IgD-negative memory B cell (primary cell): ENCODE measurements around the gene CTNNA3. TPM values are rescaled to one million over a fixed set of nuclear protein-coding genes. Genes with fewer than 3 reads are reported as not detected.
"Not testable (repeated sequence)": the region's sequence is repeated elsewhere in the genome, so short reads cannot be mapped to it uniquely, and the experiment has no call there.

Experiments
- H3K27ac Mint-ChIP-seq, 3 donors: one replicate each; pipeline ENCODE4 v1.8.0; 2020 to 2022; ENCODE audit warnings: mild to moderate bottlenecking in 3 of 3, mixed read lengths in 3 of 3, moderate library complexity in 1 of 3
- H3K27me3 Mint-ChIP-seq: one replicate; pipeline ENCODE4 v1.8.0; 2021; ENCODE audit warnings: mixed read lengths
- H3K36me3 Mint-ChIP-seq: one replicate; pipeline ENCODE4 v1.8.0; 2020; ENCODE audit warnings: mild to moderate bottlenecking, mixed read lengths
- H3K4me1 Mint-ChIP-seq, 3 donors: one replicate each; pipeline ENCODE4 v1.8.0; 2020 to 2022; ENCODE audit warnings: mixed read lengths in 3 of 3, mild to moderate bottlenecking in 1 of 3
- H3K4me3 Mint-ChIP-seq, 4 donors: one replicate each; pipeline ENCODE4 v1.8.0; 2020 to 2022; ENCODE audit warnings: mild to moderate bottlenecking in 4 of 4, mixed read lengths in 4 of 4, moderate library complexity in 3 of 4
- H3K9me3 Mint-ChIP-seq, 3 donors: one replicate each; pipeline ENCODE4 v1.8.0; 2020 to 2021; ENCODE audit warnings: mixed read lengths in 3 of 3, mild to moderate bottlenecking in 1 of 3
- polyA plus RNA-seq: library from polyadenylated mRNA; unstranded; fragments of 300-500 nt; fragmentation: Illumina TruSeq; gene quantifications from one replicate; pipeline ENCODE4 v1.2.3, GENCODE V29; 2021

The CTNNA3 gene
- polyA plus RNA-seq, 1 donor from 2014 or later = 1.0 TPM

GRCh38 chr10:67599597-67599996, 96.4 kb downstream of the CTNNA3 start:
- no peaks in the 10 kb centered on the region for H3K4me1 Mint-ChIP-seq
- no peak overlapping the region for H3K27ac Mint-ChIP-seq
- no peaks in the 10 kb centered on the region for H3K36me3 Mint-ChIP-seq
- no peak overlapping the region for H3K4me3 Mint-ChIP-seq
- H3K27me3 Mint-ChIP-seq = peaks cover 6% of the 10 kb centered on the region
- peaks cover 2 to 10% (median 6%) of the 10 kb centered on the region in 3 donors for H3K9me3 Mint-ChIP-seq

GRCh38 chr10:67596641-67597040, 99.4 kb downstream of the CTNNA3 start:
- no peaks in the 10 kb centered on the region for H3K36me3 Mint-ChIP-seq

GRCh38 chr10:67587771-67588170, 108.2 kb downstream of the CTNNA3 start:
- Mint-ChIP-seq H3K9me3 (peaks cover 4 to 35% (median 18%) of the 10 kb centered on the region in 3 donors), H3K36me3 (no peaks in the 10 kb centered on the region), H3K27ac (no peak overlapping the region), H3K27me3 (no peaks in the 10 kb centered on the region), H3K4me3 (no peak overlapping the region), H3K4me1 (no peaks in the 10 kb centered on the region)

More at GRCh38 chr10:67596641-67597040, 99.4 kb downstream of the CTNNA3 start:
- peaks cover 6% of the 10 kb centered on the region for H3K27me3 Mint-ChIP-seq
- H3K27ac Mint-ChIP-seq = no peak overlapping the region
- no peak overlapping the region for H3K4me3 Mint-ChIP-seq
- H3K9me3 Mint-ChIP-seq = peaks cover 2 to 19% (median 11%) of the 10 kb centered on the region in 3 donors
- H3K4me1 Mint-ChIP-seq = no peaks in the 10 kb centered on the region

- H3K27ac Mint-ChIP-seq = no peak overlapping the region
- H3K36me3 Mint-ChIP-seq = no peaks in the 10 kb centered on the region
- no peaks in the 10 kb centered on the region for H3K4me1 Mint-ChIP-seq
- no peaks in the 10 kb centered on the region for H3K27me3 Mint-ChIP-seq
- H3K9me3 Mint-ChIP-seq = peaks cover 0 to 5% (median 0%) of the 10 kb centered on the region in 3 donors
- no peak overlapping the region for H3K4me3 Mint-ChIP-seq
These were observed 120.5 kb downstream of the CTNNA3 start for GRCh38 chr10:67575532-67575931.

GRCh38 chr10:67573484-67573883, 122.5 kb downstream of the CTNNA3 start:
- H3K27ac Mint-ChIP-seq = no peak overlapping the region
- no peak overlapping the region for H3K4me3 Mint-ChIP-seq
- H3K27me3 Mint-ChIP-seq = no peaks in the 10 kb centered on the region
- no peaks in the 10 kb centered on the region for H3K4me1 Mint-ChIP-seq
- H3K36me3 Mint-ChIP-seq = no peaks in the 10 kb centered on the region
- H3K9me3 Mint-ChIP-seq = peaks cover 0 to 5% (median 0%) of the 10 kb centered on the region in 3 donors

GRCh38 chr10:67571503-67571902, 124.5 kb downstream of the CTNNA3 start:
- Mint-ChIP-seq H3K27me3 (no peaks in the 10 kb centered on the region), H3K4me1 (no peaks in the 10 kb centered on the region), H3K4me3 (no peak overlapping the region), H3K9me3 (no peaks in the 10 kb centered on the region), H3K27ac (no peak overlapping the region), H3K36me3 (no peaks in the 10 kb centered on the region)

- not testable (repeated sequence) for H3K4me3 Mint-ChIP-seq, H3K4me1 Mint-ChIP-seq, H3K27me3 Mint-ChIP-seq, H3K9me3 Mint-ChIP-seq, H3K36me3 Mint-ChIP-seq
- peak overlapping the region in 1 of 3 donors; percentile 80 for H3K27ac Mint-ChIP-seq
These were observed 137.7 kb downstream of the CTNNA3 start for GRCh38 chr10:67558311-67558710.

- Mint-ChIP-seq H3K4me3 (no peak overlapping the region), H3K27me3 (peaks cover 1% of the 10 kb centered on the region), H3K4me1 (no peaks in the 10 kb centered on the region), H3K36me3 (no peaks in the 10 kb centered on the region), H3K27ac (no peak overlapping the region), H3K9me3 (peaks cover 0 to 2% (median 0%) of the 10 kb centered on the region in 3 donors)
These were observed 142.7 kb downstream of the CTNNA3 start for GRCh38 chr10:67553254-67553653.

- Mint-ChIP-seq H3K4me1 (no peaks in the 10 kb centered on the region), H3K4me3 (no peak overlapping the region), H3K27ac (no peak overlapping the region), H3K27me3 (no peaks in the 10 kb centered on the region), H3K9me3 (peaks cover 0 to 2% (median 0%) of the 10 kb centered on the region in 3 donors), H3K36me3 (no peaks in the 10 kb centered on the region)
These were observed 145.1 kb downstream of the CTNNA3 start for GRCh38 chr10:67550838-67551402.

- H3K36me3 Mint-ChIP-seq = no peaks in the 10 kb centered on the region
- no peak overlapping the region for H3K4me3 Mint-ChIP-seq
- H3K9me3 Mint-ChIP-seq = peaks cover 0 to 2% (median 0%) of the 10 kb centered on the region in 3 donors
- no peaks in the 10 kb centered on the region for H3K27me3 Mint-ChIP-seq
- no peak overlapping the region for H3K27ac Mint-ChIP-seq
- no peaks in the 10 kb centered on the region for H3K4me1 Mint-ChIP-seq
These were observed 145.9 kb downstream of the CTNNA3 start for GRCh38 chr10:67550046-67550445.

GRCh38 chr10:67549390-67549789, 146.6 kb downstream of the CTNNA3 start:
- no peak overlapping the region for H3K4me3 Mint-ChIP-seq
- H3K36me3 Mint-ChIP-seq = no peaks in the 10 kb centered on the region
- no peak overlapping the region for H3K27ac Mint-ChIP-seq
- no peaks in the 10 kb centered on the region for H3K27me3 Mint-ChIP-seq
- H3K9me3 Mint-ChIP-seq = peaks cover 0 to 2% (median 0%) of the 10 kb centered on the region in 3 donors
- H3K4me1 Mint-ChIP-seq = no peaks in the 10 kb centered on the region

- H3K4me1 Mint-ChIP-seq = no peaks in the 10 kb centered on the region
- H3K27ac Mint-ChIP-seq = no peak overlapping the region
- H3K4me3 Mint-ChIP-seq = no peak overlapping the region
- no peaks in the 10 kb centered on the region for H3K9me3 Mint-ChIP-seq
- H3K36me3 Mint-ChIP-seq = no peaks in the 10 kb centered on the region
- H3K27me3 Mint-ChIP-seq = no peaks in the 10 kb centered on the region
These were observed 154.6 kb downstream of the CTNNA3 start for GRCh38 chr10:67541411-67541810.

- Mint-ChIP-seq H3K4me1 (no peaks in the 10 kb centered on the region), H3K27ac (no peak overlapping the region), H3K4me3 (no peak overlapping the region), H3K36me3 (no peaks in the 10 kb centered on the region), H3K9me3 (no peaks in the 10 kb centered on the region), H3K27me3 (no peaks in the 10 kb centered on the region)
These were observed 156.7 kb downstream of the CTNNA3 start for GRCh38 chr10:67539312-67539711.

GRCh38 chr10:67537906-67538305, 158.1 kb downstream of the CTNNA3 start:
- no peaks in the 10 kb centered on the region for H3K4me1 Mint-ChIP-seq
- no peak overlapping the region for H3K4me3 Mint-ChIP-seq
- no peak overlapping the region for H3K27ac Mint-ChIP-seq
- H3K27me3 Mint-ChIP-seq = no peaks in the 10 kb centered on the region
- no peaks in the 10 kb centered on the region for H3K9me3 Mint-ChIP-seq
- H3K36me3 Mint-ChIP-seq = no peaks in the 10 kb centered on the region

- H3K4me1 Mint-ChIP-seq = no peaks in the 10 kb centered on the region
- H3K27me3 Mint-ChIP-seq = peaks cover 2% of the 10 kb centered on the region
- H3K4me3 Mint-ChIP-seq = no peak overlapping the region
- H3K36me3 Mint-ChIP-seq = no peaks in the 10 kb centered on the region
- H3K27ac Mint-ChIP-seq = no peak overlapping the region
- peaks cover 0 to 5% (median 0%) of the 10 kb centered on the region in 3 donors for H3K9me3 Mint-ChIP-seq
These were observed 162.6 kb downstream of the CTNNA3 start for GRCh38 chr10:67533376-67533775.

- H3K36me3 Mint-ChIP-seq, H3K9me3 Mint-ChIP-seq, H3K27ac Mint-ChIP-seq, H3K4me1 Mint-ChIP-seq, H3K27me3 Mint-ChIP-seq: not testable (repeated sequence)
- H3K4me3 Mint-ChIP-seq = peak overlapping the region in 1 of 4 donors; percentile 19
These were observed 165.0 kb downstream of the CTNNA3 start for GRCh38 chr10:67530990-67531389.
